ENCODE data around the gene SYVN1. TPM values are rescaled to one million over a fixed set of nuclear protein-coding genes. Genes with fewer than 3 reads are reported as not detected.

Gene SYVN1
- total and polyA plus RNA-seq, 8 donors: 37.2 to 74.5 (median 47.1) TPM

DNA sequence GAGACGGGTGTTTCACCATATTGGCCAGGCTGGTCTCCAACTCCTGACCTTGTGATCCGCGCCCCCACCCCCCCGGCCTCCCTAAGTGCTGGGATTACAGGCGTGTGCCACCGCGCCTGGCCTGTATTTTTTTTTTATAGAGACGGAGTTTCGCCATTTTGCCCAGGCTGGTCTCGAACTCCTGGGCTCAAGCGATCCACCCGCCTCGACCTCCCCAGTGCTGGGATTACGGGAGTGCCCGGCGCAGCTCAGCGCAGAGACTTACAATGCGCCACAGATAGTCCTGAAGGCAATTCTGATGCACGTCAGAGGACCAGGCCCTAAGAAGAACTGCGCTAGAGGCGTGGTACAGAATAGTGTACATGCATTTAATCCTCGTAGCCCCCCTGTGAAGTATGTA is 38.9 kb downstream of the SYVN1 start:
- Histone ChIP-seq H3K27ac (peak overlapping the region in 1 of 2 donors; percentile 89), H3K27me3 (no peaks in the 10 kb centered on the region), H3K9me3 (no peaks in the 10 kb centered on the region), H3K36me3 (no peaks in the 10 kb centered on the region), H3K4me3 (peak overlapping the region; percentile 74 to 89), H3K4me1 (peaks cover 3 to 23% of the 10 kb centered on the region in 2 donors)
- DNase-seq (no peak), ATAC-seq (no peak)
- TF ChIP-seq, protein P1, sequence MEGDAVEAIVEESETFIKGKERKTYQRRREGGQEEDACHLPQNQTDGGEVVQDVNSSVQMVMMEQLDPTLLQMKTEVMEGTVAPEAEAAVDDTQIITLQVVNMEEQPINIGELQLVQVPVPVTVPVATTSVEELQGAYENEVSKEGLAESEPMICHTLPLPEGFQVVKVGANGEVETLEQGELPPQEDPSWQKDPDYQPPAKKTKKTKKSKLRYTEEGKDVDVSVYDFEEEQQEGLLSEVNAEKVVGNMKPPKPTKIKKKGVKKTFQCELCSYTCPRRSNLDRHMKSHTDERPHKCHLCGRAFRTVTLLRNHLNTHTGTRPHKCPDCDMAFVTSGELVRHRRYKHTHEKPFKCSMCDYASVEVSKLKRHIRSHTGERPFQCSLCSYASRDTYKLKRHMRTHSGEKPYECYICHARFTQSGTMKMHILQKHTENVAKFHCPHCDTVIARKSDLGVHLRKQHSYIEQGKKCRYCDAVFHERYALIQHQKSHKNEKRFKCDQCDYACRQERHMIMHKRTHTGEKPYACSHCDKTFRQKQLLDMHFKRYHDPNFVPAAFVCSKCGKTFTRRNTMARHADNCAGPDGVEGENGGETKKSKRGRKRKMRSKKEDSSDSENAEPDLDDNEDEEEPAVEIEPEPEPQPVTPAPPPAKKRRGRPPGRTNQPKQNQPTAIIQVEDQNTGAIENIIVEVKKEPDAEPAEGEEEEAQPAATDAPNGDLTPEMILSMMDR (IDR thresholded peaks at IDR 0.05): no peak
- intact Hi-C loops (cut with DNase I): no loop called here

DNA sequence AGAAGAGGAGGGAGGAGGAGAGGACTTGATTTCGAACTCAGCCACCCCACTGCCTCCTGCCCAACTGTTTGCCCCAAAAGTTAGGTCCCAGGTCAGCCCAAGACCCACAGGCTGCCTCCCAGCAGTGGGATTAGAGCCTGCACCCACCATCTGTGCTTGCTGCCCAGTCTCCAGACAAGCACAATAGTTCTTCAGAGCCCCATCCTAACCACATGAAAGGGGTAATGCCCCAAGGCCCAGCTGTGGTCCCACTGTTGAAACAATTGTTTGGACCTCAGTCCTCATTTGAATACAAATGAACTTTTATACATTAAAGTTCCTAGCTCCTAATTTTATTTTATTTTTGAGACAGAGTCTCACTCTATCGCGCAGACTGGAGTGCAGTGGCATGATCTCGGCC is 43.7 kb downstream of the SYVN1 start:
- no peak for ATAC-seq
- no peaks in the 10 kb centered on the region for H3K27me3 ChIP-seq
- H3K4me1 ChIP-seq: peaks cover under 1 to 8% of the 10 kb centered on the region in 2 donors
- no peak overlapping the region for H3K27ac ChIP-seq
- H3K36me3 ChIP-seq: peaks cover 0 to 46% of the 10 kb centered on the region in 2 donors
- intact Hi-C loops (cut with DNase I): no loop called here
- no peak for DNase-seq
- TF ChIP-seq, protein P1 (IDR thresholded peaks at IDR 0.05): no peak
- H3K4me3 ChIP-seq: no peak overlapping the region
- no peaks in the 10 kb centered on the region for H3K9me3 ChIP-seq

DNA sequence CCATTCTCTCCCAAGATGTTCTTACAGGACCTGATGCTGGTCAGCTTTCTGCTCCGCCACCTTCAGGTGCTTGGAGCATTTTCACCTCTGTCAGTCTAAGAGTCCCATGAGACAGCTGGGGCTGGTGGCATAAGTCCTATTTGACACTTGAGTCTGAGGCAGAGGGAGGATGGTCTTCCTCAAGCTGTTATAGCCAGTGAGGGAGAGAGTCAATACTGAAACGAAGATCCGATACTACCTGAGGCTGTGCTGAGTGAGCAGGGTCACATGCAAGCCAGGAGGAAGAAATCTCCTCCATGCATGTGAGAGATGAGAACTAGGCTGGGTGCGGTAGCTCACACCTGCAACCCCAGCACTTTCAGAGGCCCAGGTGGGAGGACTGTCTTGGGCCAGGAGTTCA is 44.7 kb downstream of the SYVN1 start:
- Histone ChIP-seq H3K4me3 (no peak overlapping the region), H3K27ac (no peak overlapping the region), H3K4me1 (peaks cover 9 to 16% of the 10 kb centered on the region in 2 donors), H3K27me3 (no peaks in the 10 kb centered on the region), H3K36me3 (peaks cover 0 to 52% of the 10 kb centered on the region in 2 donors), H3K9me3 (no peaks in the 10 kb centered on the region)
- TF ChIP-seq, protein P1 (IDR thresholded peaks at IDR 0.05): no peak
- intact Hi-C loops (cut with DNase I): no loop called here
- ATAC-seq (no peak), DNase-seq (no peak)

DNA sequence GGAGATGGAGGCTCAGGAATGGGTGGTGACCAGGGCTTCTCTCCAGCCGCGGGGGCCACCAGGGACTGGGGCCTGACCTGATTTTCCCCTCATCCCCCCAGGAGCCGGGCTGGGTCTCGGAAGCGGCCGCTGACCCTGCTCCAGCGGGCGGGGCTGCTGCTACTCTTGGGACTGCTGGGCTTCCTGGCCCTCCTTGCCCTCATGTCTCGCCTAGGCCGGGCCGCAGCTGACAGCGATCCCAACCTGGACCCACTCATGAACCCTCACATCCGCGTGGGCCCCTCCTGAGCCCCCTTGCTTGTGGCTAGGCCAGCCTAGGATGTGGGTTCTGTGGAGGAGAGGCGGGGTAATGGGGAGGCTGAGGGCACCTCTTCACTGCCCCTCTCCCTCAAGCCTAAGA is 46.5 kb downstream of the SYVN1 start:
- Histone ChIP-seq H3K9me3 (no peaks in the 10 kb centered on the region), H3K36me3 (peaks cover 0 to 52% of the 10 kb centered on the region in 2 donors), H3K4me3 (no peak overlapping the region), H3K27ac (no peak overlapping the region), H3K27me3 (no peaks in the 10 kb centered on the region), H3K4me1 (peaks cover 9 to 27% of the 10 kb centered on the region in 2 donors)
- no peak for ATAC-seq
- TF ChIP-seq, protein P1 (IDR thresholded peaks at IDR 0.05): no peak
- intact Hi-C loops (cut with DNase I): no loop called here
- DNase-seq: no peak

DNA sequence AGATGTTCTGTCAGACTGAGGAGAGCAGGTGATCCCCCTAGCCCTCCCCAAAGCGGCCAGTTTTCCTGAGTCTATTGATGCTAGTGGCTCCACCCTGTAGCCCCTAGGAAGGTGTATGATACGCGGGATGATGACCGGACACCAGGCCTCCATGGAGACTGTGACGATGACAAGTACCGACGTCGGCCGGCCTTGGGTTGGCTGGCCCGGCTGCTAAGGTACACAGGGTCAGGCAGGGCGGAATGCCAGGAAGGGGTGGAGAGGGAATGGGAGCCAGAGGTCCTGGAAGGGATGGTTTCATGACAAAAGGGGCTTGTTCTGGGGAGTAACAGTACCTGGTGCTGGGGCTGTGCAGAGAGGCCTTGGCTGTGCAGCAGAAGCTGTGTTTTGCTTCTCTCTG is 47.1 kb downstream of the SYVN1 start:
- intact Hi-C loops (cut with DNase I): no loop called here
- ATAC-seq (no peak), DNase-seq (no peak)
- Histone ChIP-seq H3K27me3 (no peaks in the 10 kb centered on the region), H3K27ac (no peak overlapping the region), H3K4me3 (no peak overlapping the region), H3K9me3 (no peaks in the 10 kb centered on the region), H3K4me1 (peaks cover 9 to 27% of the 10 kb centered on the region in 2 donors), H3K36me3 (peaks cover 0 to 52% of the 10 kb centered on the region in 2 donors)
- TF ChIP-seq, protein P1 (IDR thresholded peaks at IDR 0.05): no peak
